GM19455 (cell line): Measurements from ENCODE around the gene MYO3B.
"Not testable (repeated sequence)": the region's sequence is repeated elsewhere in the genome, so short reads cannot be mapped to it uniquely, and the experiment has no call there.

Source experiments
- ATAC-seq: cut with Tn5 transposase; IDR thresholded peaks from one replicate; pipeline ENCODE4 v1.9.1; 2021; ENCODE audit not compliant: unreplicated experiment

MYO3B gene

DNA sequence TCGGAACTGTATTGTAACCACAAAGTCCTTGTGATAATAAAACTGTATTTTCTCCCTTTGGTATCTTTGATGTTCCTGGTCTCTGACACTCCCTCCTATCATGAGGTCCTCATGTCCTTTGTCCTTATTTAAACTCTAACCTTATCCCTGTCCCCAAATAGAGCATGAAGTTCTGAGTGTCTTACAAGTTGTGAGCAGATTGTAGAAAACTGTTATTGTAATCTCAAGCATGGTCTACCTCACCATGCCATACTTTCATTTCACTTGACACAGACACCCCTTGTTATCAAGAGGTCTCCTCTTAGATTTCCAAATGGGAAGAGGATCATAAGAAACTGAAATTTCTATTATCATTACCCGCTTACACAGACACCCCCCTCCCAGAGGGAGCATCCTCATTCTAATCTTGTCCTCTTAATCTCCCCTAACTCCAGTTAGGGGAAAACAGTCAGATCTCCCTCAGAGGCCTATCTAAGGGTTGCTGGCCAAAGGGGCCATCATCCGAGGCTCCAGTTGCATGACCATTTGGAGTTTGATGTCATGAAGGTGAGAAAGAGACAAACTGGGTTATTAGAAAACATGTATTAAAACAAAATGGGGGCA, 29.0 kb downstream of the MYO3B start:
- ATAC-seq = no peak

DNA sequence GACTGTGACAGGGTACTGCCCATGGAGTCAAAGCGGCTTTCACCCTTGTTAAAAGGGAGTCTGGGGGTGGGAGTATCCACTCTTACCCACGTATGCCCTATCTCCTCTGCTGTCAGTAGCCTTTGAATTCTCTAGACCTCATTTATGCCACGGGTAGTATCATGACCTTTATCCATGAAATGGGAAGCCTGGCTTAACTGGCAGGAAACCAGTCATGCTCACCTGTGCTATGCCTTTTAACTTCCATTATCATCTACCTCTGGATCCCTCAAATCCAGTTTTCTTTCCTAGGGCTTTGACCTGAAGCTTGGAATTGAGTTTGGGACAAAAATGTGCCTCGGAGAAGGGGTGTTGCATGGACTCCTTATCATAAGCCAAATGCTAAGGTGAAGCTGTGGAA, 30.0 kb downstream of the MYO3B start:
- ATAC-seq = no peak

DNA sequence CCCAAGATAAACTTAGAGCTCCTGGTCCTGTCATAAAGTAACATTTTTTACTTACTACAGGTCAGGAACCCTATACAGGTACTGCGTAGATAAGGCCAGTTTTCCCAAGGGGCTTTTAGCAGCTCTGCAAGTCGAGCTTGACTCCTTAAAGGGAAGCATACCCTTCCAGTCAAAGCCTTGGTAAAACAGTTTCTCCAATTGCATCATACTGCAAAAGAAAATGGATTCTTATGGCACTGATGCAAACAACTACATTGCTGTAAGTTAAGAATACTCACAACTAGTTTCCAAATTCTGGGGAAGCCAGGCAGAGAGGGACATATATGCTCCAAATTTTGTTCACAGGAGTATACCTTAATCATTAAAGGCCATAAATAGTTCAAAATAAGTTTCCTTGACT, 31.0 kb downstream of the MYO3B start:
- ATAC-seq = no peak

DNA sequence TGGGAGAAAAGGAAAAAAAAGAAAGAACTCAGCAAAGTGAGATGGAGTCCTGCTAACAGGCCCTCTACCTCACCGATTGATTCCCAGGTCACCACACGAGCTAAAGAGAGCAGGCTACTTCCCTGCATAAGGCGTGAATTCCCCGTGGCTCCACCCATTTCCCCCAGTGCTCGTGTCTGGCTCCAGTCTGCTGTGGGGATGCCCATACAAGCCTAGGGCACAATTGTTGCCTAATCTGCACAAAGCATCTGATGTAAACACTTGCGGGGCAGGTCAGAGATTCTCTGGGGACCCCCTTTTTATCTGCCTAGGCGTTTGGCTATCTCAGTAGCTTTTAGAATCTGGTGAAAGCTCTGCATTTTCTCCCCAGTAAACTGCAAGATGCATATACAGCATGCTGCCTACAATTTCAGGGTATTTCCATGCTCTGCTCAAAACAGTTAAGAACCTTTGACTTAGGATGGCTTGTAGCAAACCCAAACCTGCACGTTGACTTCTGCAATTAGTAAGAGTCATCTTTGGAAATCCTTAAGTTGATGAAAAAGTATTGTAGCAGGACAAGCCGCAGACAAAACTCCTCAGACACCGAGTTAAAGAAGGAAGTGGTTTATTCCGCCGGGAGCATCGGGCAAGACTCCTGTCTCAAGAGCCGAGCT, 34.8 kb downstream of the MYO3B start:
- ATAC-seq = no peak

DNA sequence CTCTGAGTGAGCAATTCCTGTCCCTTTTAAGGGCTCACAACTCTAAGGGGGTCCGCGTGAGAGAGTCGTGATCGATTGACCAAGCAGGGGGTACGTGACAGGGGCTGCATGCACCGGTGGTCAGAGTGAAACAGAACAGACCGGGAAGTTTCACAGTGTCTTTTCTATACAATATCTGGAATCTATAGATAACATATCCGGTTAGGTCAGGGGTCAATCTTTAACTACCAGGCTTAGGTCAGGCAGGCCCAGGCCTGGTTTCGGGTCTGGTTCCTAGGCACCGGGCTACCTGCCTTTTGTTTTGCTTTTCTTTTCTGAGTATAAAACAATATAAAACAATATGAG, 35.3 kb downstream of the MYO3B start:
- ATAC-seq = not testable (repeated sequence)

DNA sequence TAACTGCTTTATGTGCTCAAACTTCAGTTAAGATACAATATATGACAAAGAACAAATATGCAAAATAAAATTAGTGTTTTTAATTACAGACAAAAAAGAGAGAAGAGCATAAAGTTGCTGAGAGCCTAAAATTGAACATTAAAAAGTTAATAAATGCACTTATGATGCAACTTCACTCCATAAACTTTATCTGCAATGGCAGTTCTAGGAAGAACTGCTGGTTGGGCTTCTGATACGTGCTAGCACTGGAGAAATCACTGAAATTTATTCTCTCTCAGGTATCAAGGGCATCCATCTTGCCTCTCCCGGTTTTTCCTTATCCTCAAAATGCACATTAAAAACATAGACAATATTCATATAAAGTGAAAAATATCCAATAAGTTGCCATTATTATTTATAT, 35.7 kb downstream of the MYO3B start:
- no peak for ATAC-seq

DNA sequence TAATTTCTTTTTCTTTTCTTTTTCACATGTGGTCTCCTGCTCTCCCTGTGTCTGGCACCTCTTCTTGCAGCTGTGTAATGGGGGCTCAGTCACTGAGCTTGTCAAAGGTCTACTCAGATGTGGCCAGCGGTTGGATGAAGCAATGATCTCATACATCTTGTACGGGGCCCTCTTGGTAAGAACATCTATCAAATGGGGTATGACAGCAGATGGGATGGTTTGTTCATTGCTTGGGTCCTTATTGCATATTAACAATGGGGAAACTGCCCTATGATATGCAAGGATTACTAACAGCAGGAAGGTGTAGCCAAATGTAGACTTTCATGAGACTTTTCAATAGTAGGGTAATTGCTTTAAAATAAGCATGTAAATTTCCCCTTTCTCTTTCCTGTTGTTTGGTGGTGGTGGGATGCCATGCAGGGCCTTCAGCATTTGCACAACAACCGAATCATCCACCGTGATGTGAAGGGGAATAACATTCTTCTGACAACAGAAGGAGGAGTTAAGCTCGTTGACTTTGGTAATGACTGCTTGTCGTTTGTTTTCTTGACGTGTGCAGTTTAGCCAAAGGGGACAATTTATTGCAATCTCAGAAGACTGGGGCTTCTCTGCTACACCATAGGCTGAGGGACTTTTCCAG, 36.5 kb downstream of the MYO3B start:
- ATAC-seq = no peak

DNA sequence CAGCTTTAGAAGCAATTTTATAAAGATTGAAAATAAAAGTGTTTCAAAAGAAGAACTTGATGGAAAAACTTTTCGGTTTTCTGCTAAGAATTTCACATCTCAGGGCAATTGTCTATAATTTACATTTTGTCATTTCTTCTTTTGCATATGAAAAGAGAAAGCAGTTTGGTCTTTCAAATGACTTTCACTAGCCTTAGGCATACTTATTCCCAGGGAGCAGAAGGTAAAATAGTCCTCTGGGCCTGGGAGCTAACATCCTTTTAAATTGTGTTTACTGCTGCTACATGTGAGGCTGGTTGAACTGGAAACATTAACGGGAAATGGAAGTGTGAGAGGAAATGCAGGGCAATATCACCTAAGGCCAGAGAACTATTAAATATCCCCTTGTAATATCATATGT, 37.1 kb downstream of the MYO3B start:
- no peak for ATAC-seq

DNA sequence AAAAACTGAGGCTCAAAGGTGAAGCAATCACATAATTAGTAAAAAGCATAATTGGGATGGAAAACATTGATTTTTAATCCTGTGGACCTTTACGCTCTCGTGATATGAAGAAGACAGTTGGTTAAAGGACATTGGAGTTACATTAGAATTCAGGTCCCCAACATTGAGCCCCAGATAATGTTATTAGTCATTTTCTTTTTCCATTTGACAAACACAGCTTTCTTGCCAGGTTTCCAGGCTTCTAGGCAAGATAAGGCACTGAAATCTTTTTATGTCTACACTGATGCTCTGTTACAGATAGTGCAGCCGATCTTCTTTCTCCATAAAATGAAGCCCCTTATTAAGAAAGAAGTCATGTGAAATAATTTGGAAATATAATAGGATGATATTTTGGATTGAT, 38.5 kb downstream of the MYO3B start:
- ATAC-seq = no peak

DNA sequence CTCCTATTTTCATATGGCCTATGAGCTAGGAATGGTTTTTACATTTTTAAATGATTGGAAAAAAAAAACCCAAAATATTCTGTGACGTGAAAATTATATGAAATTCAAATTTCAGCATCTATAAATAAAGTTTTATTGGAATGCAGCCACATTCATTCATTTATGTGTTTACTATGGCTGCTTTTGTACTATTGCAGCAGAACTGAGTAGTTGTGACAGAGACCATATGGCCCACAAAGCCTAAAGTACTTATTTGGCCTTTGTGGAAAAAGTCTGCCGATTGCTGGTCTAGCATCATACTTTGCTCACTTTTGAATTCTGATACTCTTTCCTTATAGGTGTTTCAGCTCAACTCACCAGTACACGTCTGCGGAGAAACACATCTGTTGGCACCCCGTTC, 39.0 kb downstream of the MYO3B start:
- ATAC-seq = no peak

DNA sequence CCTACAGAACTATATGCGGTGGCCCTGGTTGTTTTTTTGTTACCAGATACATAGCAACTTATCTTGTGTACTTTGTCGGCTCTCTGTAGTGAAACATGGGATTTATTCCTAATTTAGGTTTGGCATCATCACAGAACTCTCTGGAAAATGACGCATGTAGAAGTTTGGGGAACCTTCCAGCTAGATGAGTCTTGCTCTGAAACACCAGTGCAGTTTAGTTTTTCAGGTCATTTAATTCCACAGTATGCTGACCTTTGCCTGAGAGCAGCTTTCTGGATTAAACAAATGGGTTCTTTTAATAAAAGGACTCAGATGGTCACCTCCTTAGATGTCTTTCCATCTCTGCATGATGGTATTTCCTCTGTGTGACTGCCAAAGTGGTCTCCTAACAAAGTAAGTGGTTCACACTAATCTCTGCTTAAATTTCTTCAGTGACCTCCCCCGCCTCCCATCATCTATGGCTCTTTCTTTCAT, 39.9 kb downstream of the MYO3B start:
- ATAC-seq = no peak

DNA sequence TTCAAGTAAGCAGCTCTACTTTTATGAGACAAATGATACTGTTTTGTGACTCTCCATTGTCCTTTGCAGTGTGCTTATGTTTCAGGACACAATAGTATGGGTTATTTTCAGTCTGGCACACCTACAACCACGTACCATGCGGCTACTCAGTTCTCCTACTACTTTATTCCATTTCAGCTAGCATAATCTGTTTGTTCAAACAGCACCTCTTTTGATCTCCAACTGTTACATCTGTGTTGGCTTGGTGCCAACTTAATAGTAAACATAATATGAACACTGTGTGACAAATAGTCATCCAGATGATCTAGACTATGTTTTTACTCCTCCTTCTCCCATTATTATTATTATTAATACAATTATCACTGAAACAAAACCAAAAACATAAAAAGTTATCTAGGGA, 40.5 kb downstream of the MYO3B start:
- no peak for ATAC-seq

DNA sequence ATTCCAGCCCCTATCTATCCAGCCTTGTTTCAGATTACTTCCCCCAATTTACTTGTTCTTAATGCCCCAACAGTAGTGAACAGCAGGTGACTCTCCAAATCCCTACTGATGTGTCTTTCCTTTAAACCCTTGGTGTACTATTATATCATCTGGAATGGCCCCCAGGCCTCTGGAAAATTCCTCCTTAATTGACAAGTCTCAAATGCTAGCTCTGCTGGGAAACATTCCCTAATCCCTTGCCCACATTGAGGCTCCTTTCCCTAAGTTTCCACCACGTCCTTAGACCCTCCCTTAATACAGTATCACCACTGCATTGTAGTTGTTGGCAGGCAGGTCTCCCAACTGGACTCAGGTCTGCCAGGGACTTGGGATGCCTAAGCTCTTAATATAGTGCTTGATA, 41.0 kb downstream of the MYO3B start:
- no peak for ATAC-seq

DNA sequence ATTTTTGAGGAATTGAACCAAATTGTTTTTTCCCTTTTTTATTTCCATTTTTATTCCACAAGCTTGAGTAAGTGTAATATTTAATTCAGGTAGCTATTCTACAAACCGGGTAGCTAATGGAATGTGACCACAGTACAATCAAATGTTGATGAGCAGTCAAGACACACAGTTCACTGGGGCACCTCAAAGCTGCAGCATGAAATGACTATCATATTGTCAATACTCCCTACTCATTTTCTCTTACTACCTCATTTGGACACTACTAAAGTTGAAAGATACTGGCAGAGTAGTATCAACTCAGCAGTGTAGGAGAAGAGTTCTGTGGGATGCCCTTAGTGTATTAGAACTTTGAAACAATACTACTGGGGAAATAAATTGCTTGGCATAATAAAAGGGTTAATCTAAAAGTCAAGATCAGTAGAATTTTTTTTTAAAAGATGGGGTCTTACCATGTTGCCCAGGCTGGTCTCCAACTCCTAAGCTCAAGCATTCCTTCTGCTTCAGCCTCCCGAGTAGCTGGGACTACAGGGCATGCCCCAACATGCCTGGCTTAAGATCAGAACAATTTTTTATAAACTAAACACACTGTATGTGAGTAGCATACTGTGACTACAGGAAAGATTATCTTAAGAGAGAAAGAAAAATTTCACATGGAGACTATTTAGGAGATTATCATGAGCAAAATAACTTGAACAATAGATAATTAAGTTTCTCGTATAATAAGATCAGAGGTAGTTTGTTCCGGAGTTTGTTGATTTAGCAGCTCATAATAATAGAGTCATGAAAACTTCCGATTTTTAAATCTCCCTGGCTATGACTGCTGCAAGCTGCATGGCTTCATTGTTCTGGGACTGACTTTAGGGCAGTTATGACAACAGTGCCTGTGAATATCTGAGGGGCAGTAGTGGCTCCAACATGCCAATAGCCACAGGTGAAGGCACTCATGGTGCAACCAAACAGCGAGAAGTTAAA, 43.7 kb downstream of the MYO3B start:
- no peak for ATAC-seq

DNA sequence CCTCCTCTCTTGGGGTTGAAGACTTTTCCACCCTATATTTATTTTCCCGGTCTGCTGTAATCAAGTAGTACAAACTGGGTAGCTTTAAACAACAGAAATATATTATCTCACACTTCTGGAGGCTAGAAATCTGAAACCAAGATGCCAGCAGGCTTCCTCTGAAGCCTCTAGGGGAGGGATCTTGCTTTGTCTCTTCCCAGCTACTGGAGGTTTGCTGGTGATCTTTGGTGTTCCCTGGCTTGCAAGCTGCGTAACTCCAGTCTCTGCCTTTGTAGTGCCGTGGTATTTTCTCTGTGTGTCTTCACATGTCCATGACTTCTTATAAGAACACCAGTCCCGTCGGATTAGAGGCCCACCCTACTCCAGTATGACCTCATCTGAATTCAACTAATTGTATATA, 44.4 kb downstream of the MYO3B start:
- ATAC-seq = no peak

DNA sequence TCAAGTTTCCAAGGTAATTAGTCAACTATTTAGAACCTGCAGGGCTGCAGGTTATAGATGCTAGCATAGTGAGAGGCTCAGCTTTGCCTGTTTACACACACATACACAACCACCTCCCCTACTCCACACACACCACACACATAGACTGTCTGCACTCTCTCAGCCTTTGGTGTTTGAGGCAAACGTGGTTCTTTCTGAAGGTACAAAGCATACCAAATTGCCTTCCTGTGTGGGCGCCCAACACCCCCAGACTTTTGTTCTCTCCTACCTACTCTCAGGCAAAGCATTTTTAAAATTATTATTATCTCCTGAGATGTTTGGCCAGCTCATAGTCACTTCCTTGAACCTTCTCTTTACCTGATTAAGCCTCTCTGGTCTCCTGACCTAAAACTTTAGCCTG, 44.9 kb downstream of the MYO3B start:
- no peak for ATAC-seq

DNA sequence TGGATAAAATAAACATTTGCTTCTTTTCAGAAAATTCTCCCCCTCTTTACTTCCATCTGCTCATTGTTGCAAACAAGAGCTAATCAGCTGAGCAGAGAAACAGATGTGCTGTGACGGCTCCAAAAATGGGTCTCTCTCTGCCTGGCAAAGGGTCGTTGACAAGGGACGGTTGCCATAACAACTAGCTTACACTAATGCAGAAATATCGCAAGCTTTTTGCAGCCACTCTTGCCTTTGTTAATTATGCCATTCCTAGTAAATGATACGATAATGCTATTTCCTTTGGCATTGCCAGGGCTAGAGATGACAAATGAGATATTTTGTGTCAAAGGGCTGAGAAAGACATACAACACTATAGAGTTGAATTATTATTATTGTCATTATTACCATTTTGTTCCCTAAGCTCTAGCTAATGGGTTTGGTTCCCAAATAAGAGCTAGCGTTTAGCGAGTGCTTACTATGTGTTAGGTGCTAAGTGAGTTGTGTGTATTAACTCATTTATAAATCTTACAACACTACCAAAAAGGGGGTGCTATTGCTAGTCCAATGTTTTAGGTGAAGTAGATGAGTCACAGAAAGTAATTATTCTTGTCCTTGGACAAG, 46.8 kb downstream of the MYO3B start:
- ATAC-seq = no peak

DNA sequence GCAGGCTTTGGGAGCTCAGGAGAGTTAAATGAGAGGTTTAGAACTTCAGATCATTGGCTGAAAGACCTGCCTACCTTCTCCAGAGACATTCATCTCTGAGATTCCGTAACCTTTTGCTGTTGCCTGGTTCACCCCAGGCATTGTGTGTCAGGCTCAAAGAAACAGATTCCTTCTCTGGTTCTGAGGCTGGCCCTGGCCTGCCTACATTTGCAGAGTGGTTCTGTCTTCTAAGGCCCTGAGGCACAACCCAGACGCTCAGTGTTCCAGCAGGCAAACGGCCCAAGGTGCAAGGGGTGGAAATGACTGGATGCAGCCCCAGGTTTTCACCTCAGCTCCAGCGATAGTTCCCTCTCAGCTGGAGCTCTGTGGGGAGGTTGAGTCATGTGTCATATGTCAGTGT, 48.3 kb downstream of the MYO3B start:
- no peak for ATAC-seq

DNA sequence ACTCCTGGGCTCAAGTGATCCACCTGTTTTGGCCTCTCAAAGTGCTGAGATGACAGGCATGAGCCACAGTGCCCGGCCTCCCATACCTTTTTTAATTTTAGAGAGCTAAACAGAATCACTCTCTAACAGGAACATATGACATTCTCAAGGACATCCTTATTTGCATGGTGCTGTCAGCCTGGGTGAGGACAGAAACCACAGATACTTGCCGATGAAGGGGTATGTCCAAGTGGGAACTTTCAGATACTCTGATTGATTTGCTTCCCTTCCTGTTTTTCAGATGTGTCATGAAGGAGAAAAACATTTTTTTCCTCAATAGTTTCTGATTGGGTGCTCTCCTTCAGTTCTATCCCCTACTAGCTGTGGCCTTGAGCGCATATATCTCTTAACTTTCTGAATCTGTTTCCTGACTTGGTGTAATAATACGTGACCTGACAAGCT, 49.6 kb downstream of the MYO3B start:
- ATAC-seq = no peak

DNA sequence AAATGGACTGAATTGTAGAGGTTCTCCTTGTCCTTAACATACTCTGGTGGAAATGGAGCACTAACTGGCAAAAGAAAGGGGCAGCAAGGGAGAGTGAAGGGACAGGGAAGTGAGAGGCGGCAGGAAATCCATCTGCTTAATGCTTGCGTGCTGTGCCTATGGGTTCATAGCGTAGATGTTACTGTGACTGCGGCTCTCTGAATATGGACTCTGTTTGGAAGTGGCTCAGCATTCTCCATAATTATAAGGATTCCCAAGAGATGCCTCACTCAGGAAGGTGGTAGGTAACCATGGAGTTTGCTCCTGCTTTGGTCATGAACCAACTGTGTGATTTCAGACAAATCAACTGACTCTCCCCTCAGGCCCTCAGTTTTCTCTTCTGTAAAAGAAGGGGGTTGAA, 50.0 kb downstream of the MYO3B start:
- ATAC-seq = no peak

DNA sequence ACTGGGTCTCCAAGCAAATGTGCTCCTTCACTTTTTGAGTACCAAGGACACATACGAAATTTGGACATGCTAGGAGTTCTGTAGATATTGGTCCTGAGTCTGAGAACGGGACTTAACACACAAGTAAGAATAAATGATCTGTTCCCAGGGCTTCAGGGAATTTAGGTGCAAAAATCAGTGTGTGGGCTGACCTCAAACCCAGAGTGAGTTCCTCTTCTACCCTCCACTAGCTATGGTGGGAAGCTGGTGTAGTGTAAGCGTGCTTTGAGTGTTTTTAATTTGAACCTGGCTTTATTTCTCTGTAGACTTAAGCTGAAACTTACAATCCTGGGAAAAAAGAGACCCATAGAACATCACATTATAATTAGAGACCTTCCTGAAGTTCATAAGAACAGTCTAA, 50.5 kb downstream of the MYO3B start:
- ATAC-seq = no peak
